ENCODE measurements around the gene ASTN2. TPM values are rescaled to one million over a fixed set of nuclear protein-coding genes. Genes with fewer than 3 reads are reported as not detected.
A peak's percentile ranks its signal among the peaks of the same experiment; 100 is the strongest.

ASTN2 gene
- total RNA-seq, 1 experiment from 2014 or later = 4.8 TPM

- no peaks in the 10 kb centered on the region for H4K20me1 ChIP-seq (ENCODE audit: insufficient read depth)
- CTCF ChIA-PET = no interaction called here
These were observed 1019.8 kb downstream of the ASTN2 start for GRCh38 chr9:116394894-116395698.

GRCh38 chr9:116394070-116394469, 1020.8 kb downstream of the ASTN2 start:
- Histone ChIP-seq H3K27me3 (ENCODE audit: insufficient read depth, low read length) (no peaks in the 10 kb centered on the region), H3K4me3 (replicated peaks in 1 of 2; ENCODE audit: low read depth in 1 of 2, low read length in 2 of 2) (no peak overlapping the region), H3K9me3 (ENCODE audit: control insufficient read depth in 1 of 2, insufficient read depth in 1 of 2, low read depth in 1 of 2, low read length in 2 of 2) (no peaks in the 10 kb centered on the region), H3K4me1 (ENCODE audit: control insufficient read depth in 1 of 2, insufficient read depth in 2 of 2, low read length in 2 of 2) (no peaks in the 10 kb centered on the region), H2AFZ (ENCODE audit: low read depth, low read length, poor library complexity, severe bottlenecking) (no peak overlapping the region), H3K9me2 (ENCODE audit: insufficient read depth) (no peaks in the 10 kb centered on the region), H4K20me1 (ENCODE audit: insufficient read depth) (no peaks in the 10 kb centered on the region), H3K27ac (ENCODE audit: low read depth, low read length) (no peak overlapping the region), H3K79me2 (ENCODE audit: insufficient read depth, low read length) (no peaks in the 10 kb centered on the region), H3K9ac (ENCODE audit: low read length) (no peak overlapping the region), H3K4me2 (ENCODE audit: low read length) (no peak overlapping the region), H3K36me3 (ENCODE audit: control insufficient read depth in 1 of 2, insufficient read depth in 2 of 2, low read length in 2 of 2) (no peaks in the 10 kb centered on the region)
- ChIA-PET POLR2A (no interaction called here), CTCF (no interaction called here), RAD21 (ENCODE audit: low non-redundant PET in 1 of 2, low total read pairs in 2 of 2, uncharacterized antibody in 2 of 2, unreplicated experiment in 2 of 2) (no interaction called here)
- no TSS peak for BruUV-seq (replicated peaks)
- DNase-seq (ENCODE audit: low read depth, low spot score) (no peak), ATAC-seq (no peak)
- intact Hi-C loops (cut with micrococcal nuclease) = no loop called here
- TF ChIP-seq REST (IDR thresholded peaks at IDR 0.05; ENCODE audit: low read depth) (no peak), ZNF274 (IDR thresholded peaks at IDR 0.05; ENCODE audit: low read depth, low read length) (no peak), ELF1 (IDR thresholded peaks at IDR 0.05; ENCODE audit: borderline replicate concordance, low read depth) (no peak), JUND (IDR thresholded peaks at IDR 0.05) (no peak), POLR2AphosphoS5 (IDR thresholded peaks at IDR 0.05; ENCODE audit: low read depth, low read length) (no peak)
- TF ChIP-seq, protein P1, sequence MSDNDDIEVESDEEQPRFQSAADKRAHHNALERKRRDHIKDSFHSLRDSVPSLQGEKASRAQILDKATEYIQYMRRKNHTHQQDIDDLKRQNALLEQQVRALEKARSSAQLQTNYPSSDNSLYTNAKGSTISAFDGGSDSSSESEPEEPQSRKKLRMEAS (IDR thresholded peaks at IDR 0.05) = no peak
- TF ChIP-seq, protein P2, sequence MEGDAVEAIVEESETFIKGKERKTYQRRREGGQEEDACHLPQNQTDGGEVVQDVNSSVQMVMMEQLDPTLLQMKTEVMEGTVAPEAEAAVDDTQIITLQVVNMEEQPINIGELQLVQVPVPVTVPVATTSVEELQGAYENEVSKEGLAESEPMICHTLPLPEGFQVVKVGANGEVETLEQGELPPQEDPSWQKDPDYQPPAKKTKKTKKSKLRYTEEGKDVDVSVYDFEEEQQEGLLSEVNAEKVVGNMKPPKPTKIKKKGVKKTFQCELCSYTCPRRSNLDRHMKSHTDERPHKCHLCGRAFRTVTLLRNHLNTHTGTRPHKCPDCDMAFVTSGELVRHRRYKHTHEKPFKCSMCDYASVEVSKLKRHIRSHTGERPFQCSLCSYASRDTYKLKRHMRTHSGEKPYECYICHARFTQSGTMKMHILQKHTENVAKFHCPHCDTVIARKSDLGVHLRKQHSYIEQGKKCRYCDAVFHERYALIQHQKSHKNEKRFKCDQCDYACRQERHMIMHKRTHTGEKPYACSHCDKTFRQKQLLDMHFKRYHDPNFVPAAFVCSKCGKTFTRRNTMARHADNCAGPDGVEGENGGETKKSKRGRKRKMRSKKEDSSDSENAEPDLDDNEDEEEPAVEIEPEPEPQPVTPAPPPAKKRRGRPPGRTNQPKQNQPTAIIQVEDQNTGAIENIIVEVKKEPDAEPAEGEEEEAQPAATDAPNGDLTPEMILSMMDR (IDR thresholded peaks at IDR 0.05 in 2 of 3, conservative IDR thresholded peaks at IDR 0.05 in 1 of 3; ENCODE audit: borderline replicate concordance in 1 of 3, insufficient read depth in 1 of 3, low read depth in 2 of 3, low read length in 2 of 3) = no peak
- TF ChIP-seq, protein P3, sequence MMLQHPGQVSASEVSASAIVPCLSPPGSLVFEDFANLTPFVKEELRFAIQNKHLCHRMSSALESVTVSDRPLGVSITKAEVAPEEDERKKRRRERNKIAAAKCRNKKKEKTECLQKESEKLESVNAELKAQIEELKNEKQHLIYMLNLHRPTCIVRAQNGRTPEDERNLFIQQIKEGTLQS (IDR thresholded peaks at IDR 0.05) = no peak

More at GRCh38 chr9:116394894-116395698, 1019.8 kb downstream of the ASTN2 start:
- intact Hi-C loops (cut with micrococcal nuclease) = no loop called here
- ChIA-PET RAD21 (ENCODE audit: low non-redundant PET in 1 of 2, low total read pairs in 2 of 2, uncharacterized antibody in 2 of 2, unreplicated experiment in 2 of 2) (no interaction called here), POLR2A (no interaction called here)
- no peaks in the 10 kb centered on the region for H3K27me3 ChIP-seq (ENCODE audit: insufficient read depth, low read length)
- no peaks in the 10 kb centered on the region for H3K79me2 ChIP-seq (ENCODE audit: insufficient read depth, low read length)
- TF ChIP-seq, protein P4, sequence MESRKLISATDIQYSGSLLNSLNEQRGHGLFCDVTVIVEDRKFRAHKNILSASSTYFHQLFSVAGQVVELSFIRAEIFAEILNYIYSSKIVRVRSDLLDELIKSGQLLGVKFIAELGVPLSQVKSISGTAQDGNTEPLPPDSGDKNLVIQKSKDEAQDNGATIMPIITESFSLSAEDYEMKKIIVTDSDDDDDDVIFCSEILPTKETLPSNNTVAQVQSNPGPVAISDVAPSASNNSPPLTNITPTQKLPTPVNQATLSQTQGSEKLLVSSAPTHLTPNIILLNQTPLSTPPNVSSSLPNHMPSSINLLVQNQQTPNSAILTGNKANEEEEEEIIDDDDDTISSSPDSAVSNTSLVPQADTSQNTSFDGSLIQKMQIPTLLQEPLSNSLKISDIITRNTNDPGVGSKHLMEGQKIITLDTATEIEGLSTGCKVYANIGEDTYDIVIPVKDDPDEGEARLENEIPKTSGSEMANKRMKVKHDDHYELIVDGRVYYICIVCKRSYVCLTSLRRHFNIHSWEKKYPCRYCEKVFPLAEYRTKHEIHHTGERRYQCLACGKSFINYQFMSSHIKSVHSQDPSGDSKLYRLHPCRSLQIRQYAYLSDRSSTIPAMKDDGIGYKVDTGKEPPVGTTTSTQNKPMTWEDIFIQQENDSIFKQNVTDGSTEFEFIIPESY (IDR thresholded peaks at IDR 0.05; ENCODE audit: extremely low read depth, insufficient replicate concordance, low read length) = no peak
- peak; percentile 62 for TF ChIP-seq CEBPB (IDR thresholded peaks at IDR 0.05; ENCODE audit: low read depth)
- H3K27ac ChIP-seq (ENCODE audit: low read depth, low read length) = no peak overlapping the region
- H2AFZ ChIP-seq (ENCODE audit: low read depth, low read length, poor library complexity, severe bottlenecking) = no peak overlapping the region
- no TSS peak for BruUV-seq (replicated peaks)
- no peaks in the 10 kb centered on the region for H3K4me1 ChIP-seq (ENCODE audit: control insufficient read depth in 1 of 2, insufficient read depth in 2 of 2, low read length in 2 of 2)
- H3K9me3 ChIP-seq (ENCODE audit: control insufficient read depth in 1 of 2, insufficient read depth in 1 of 2, low read depth in 1 of 2, low read length in 2 of 2) = no peaks in the 10 kb centered on the region
- no peak overlapping the region for H3K9ac ChIP-seq (ENCODE audit: low read length)
- H3K4me3 ChIP-seq (replicated peaks in 1 of 2; ENCODE audit: low read depth in 1 of 2, low read length in 2 of 2) = no peak overlapping the region
- no peak for DNase-seq (ENCODE audit: low read depth, low spot score)
- ATAC-seq = no peak
- no peak overlapping the region for H3K4me2 ChIP-seq (ENCODE audit: low read length)
- H3K9me2 ChIP-seq (ENCODE audit: insufficient read depth) = no peaks in the 10 kb centered on the region
- H3K36me3 ChIP-seq (ENCODE audit: control insufficient read depth in 1 of 2, insufficient read depth in 2 of 2, low read length in 2 of 2) = no peaks in the 10 kb centered on the region
